ENCODE measurements around the gene ALG9.
"Not testable (repeated sequence)": the region's sequence is repeated elsewhere in the genome, so short reads cannot be mapped to it uniquely, and the experiment has no call there.

Gene ALG9

DNA sequence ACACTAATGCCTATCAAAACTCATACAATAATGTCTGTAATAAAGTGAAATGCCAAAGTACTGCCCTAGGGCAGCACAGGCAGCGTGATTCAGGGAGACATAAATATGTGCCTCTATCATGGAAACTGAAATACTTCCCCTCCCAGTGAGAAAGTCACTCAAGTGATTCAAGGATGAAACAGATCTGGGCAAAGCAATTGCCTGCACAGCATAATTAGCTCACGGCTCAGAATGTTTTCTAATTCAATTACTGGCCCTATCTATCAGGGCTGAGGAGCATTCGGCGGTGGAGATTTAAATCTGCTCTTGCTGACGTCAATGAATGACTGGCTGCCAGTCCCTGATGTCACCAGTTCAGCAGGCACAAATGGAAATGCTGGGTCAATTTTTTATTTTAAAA is 77.5 kb downstream of the ALG9 start:
- no peak for DNase-seq

DNA sequence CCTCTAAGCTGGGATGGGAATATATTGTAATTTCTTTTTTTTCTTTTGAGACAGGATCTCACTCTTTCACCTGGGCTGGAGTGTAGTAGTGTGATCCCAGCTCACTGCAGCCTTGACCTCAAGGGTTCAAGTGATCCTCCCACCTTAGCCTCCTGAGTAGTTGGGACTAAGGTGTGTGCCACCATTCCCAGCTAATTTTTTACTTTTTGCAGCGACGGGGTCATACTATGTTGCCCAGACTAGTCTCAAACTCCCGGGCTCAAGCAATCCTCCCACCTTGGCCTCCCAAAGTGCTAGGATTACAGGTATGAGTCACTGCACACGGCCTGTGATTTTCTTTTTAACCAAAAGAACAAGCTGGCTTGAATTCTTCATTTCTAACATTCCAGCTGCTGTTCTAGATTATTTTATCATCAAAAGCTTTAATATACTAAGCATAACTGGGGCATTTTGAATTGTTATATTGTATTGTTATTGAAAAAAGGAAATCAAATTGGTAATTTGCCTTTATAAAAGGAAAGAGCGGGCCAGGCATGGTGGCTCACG is 78.4 kb downstream of the ALG9 start:
- DNase-seq = no peak

DNA sequence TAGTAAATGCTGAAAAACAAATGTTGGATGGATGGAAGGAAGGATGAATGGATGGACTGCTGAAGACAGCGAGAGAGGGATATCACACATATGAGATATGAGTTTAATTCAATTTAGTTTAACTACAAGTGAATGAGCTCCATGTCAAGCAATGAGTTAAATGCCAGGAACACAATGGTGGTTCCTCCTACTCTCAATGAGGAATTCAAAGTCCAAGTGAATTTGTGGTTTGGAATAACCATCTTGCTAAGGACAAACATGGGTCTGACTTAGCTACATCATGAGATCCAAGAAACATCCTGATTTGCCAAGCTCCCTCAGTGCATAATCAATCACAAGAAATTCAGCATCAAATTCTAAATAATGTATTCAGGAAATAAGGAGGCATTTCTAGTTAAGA is 79.1 kb downstream of the ALG9 start:
- no peak for DNase-seq

DNA sequence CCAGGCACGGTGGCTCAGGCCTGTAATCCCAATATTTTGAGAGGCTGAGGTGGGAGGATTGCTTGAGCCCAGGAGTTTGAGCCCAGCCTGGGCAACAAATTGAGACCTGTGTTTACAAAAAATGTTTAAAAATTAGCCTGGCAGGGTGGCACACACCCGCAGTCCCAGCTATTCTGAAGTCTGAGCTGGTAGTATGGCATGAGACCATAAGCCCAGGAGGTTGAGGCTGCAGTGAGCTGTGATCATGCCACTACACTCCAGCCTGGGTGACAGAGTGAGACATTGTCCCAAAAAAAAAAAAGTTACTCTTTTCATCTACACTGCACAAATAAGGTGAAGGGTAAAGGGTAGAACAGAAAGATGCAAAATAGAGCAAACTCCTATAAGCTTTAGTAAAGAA is 82.9 kb downstream of the ALG9 start:
- no peak for DNase-seq

DNA sequence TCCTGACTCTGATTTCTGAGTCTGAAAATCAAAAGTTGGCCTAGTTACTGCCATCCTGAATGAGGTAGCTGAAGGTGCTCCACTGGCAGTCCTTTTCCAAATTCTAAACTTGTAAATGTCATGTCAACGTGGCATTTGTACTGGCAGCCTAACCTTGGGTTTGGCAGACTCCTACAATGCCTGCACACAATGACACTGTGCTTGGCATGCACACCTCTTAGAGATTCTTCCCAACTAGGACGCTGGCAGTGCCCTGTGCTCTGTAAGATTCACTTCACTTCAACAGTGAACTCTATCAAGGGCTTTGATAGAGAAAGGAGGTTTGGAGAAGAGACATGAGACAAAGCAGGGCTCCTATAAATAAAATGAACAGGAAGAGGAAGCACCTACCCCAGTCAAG is 83.3 kb downstream of the ALG9 start:
- DNase-seq = no peak

DNA sequence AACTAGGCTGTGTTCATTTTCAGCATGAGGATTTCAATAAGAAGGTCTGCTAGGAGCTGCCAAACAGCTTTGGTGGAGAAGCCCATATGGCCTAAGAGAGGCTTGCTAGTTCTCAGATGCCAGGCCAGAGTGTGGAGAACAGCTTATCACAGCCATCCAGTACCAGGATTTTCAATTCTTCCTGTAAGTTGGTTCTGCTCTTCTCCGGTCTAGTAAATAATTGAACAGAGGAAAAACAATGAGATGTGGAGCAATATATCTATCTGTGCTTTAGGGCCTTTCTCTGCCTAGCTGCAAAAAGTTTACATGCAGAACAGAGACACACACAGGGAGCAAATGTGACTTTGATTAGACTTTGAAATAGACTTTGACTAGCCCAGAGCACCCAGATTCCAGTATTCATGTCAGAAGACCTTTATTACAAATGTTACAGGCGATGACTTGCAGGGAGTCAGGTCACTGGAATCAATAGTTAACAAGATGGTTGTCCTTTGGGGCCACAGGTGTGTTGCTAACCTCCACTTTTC is 85.4 kb downstream of the ALG9 start:
- no peak for DNase-seq

DNA sequence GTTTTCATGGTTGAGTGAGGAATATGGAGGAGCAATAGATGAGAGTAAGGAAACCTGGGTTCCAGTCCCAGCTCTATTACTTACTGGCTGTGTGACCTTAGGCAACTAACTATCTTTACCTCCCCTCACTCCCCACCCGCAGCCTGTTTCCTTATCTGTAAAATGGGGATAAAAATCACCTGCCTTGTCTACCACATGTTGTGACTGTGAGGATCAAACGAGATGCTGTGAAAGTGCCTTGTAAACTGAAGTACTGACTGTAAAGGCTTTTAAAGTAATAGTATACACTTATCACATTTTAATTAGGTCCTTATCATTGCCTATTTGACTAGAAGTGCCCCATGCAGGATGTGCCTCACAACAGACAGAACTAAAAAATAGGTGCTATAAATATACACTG is 86.3 kb downstream of the ALG9 start:
- no peak for DNase-seq

DNA sequence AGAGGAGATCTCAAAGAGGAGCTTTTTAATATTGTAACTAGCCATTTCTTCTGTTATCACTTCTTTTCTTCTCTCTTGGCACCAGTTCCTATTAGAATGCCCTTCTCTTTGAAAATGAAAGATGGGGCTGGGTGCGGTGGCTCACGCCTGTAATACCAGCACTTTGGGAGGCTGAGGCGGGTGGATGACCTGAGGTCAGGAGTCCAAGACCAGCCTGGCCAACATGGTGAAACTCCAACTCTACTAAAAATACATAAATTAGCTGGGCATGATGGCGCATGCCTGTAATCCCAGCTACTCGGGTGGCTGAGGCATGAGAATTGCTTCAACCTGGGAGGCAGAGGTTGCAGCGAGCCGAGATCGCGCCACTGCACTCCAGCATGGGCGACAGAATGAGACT is 87.1 kb downstream of the ALG9 start:
- DNase-seq = not testable (repeated sequence)

DNA sequence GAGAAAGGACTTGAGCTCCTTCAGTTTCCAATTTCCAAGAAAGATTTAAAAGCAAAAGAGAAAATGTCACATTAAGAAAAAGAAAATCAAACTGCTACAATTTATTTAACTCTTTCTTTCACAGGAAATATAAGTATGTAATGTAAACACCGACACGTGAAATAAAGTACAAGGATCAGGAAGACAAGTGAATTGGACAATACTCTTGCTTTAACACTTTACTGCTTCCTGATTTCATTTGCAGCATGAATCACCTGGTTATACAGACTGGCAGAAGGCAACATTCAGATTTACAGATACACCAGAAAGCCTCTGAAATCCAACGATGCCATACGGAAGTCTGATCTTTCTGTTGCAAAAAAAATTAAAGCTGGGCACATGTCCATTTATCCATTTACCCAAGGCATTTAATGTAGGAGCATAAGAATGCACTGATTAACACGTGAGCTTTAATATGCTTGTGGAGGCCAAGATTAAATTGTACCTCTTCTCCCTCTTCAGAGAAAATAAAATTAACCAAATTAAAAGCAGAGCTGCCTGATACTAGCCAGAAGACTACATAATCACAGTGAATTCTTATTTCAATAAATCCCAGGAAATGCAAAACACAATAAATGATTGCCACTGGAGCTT is 89.2 kb downstream of the ALG9 start:
- no peak for DNase-seq

DNA sequence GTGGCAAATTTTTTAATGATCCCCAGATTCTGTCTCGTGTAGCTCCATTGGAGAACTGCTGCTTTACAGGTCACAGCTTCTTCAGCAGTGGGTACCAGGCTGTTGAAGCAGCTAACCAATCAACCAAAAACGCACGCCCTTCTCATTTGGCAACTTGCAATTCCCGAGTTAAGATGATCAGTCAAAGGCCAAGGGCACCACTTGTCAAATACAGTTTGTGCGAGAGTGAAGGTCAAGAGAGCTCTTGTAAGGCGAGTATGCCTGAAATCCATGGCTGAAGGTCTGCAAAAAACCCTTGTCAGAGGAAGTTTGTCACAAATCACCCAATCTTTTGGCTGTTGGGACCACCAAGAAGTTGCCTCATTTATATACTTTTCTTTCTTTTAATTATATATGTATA is 92.3 kb downstream of the ALG9 start:
- DNase-seq = no peak

DNA sequence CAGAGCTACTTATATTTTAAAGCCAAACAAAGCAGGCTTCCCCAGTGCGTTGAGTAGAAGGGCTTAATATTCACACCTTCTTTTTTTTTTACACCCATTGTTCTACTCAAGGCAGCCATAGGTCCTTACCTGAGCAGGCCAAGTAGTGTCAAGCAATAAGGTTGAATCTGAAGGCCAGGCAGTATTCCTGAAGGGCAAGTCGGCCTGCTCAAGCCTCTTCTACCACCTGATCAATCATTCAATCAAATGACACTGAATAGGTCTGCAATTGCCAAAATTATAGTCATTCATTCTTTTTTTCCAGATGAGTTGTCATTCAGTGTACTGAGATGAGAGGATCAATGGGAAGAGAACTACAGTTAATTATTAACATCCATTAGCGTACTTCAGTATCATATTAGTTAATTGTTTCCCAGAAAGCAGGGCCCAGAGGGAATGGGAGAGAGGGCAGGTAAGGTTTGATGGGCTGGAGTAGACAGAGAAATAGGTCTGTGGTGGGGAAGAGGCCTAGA is 93.3 kb downstream of the ALG9 start:
- no peak for DNase-seq

DNA sequence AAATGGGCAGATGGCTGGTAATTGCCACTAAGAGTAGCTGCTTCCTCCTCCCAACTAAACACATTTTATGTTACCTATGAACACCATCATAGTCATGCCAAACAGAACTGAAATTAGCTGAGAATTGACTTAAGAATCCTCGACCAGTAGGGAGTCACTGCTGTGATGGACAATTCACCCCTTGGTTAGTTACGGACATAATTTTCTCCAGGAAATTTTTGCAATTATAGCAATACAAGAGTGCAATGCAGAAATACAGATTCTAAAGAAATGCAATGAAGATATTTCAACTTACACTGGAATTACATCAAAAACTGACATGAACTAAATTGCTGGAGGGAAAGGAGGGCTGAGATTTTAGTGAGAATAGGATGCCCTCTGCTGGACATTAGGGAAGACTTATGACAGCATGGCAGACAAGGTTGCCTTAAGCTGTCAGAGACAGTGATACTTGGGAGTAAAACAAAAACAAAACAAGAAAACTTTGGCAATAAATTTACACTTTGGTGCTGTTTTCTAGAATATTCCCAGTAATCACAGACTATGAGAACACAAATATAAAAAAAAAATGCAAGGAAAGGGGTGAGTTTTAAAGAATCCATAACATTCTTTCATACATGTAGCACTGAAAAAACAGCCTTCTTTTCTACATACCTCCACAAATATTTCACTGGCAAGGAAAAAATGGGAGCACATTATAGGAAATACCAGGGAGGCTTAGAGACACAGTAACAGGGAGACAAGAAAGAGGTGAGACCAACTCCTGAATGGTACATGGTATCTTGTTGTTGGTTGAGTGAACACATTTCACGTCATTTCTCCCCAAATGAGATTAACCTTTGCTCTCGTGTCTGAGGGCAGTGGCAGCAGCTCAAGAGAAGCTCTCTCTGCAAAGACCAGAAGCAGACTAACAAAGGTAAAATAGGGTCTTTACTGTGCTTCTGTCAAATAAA is 94.0 kb downstream of the ALG9 start:
- peak in 2 of 5 experiments; percentile 29 to 73 for DNase-seq

DNA sequence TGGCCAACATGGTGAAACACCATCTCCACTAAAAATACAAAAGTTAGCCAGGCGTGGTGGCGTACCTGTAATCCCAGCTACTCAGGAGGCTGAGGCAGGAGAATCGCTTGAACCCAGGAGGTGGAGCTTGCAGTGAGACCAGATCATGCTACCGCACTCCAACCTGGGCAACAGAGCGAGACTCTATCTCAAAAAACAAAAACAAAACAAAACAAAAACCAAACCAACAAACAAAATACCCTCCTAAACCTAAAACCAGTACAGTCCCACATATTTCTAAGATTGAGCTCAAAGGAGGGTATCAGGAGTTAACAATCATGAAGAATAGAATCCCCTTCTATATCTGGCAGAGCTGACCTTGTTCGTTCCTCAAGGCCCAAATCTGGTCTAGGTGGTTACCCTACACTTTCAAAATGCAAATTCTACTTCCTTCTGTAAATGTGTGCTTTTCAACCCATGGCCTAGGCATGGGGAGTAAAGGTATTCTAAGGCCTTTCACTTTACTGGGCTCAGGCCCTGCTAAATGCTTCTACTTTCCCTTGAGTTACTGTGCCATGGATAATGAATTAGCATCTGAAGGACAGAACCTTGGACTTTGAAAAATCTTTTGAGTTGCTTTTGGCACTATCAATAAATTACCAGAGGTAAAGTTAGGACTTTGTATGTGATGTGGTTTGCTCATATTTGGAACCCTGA is 94.8 kb downstream of the ALG9 start:
- no peak for DNase-seq

DNA sequence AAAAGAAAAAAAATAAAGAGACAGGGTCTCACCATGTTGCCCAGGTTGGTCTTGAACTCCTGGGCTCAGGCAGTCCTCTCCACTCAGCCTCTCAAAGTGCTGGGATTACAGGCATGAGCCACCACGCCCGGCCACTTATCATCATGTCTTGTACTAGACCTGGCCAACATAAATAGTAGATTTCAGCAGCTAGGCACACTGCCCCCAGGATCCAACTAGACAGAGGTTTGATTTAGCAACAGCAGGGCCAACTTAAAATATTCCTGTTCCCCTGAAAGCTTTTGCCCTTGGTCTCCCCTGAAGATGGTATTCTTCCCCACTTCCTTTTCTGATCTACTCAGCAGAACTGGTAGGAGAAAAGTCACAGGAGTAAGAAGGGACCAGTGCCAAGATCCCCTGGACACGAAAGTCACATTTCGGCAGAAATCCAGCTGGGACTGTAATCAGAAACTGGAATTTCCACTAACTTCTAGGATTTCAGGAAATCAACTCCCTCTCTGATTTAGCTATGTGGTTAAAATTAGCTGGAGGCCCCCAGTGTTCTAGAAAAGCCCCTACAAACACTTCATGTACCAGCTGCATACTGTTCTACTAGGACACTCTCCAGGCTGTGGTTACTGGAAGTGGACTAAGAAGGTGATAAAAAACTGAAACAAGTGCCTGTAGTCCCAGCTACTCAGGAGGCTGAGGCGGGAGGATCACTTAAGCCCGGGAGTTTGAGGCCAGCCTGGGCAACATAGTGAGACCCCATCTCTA is 96.2 kb downstream of the ALG9 start:
- DNase-seq = no peak

DNA sequence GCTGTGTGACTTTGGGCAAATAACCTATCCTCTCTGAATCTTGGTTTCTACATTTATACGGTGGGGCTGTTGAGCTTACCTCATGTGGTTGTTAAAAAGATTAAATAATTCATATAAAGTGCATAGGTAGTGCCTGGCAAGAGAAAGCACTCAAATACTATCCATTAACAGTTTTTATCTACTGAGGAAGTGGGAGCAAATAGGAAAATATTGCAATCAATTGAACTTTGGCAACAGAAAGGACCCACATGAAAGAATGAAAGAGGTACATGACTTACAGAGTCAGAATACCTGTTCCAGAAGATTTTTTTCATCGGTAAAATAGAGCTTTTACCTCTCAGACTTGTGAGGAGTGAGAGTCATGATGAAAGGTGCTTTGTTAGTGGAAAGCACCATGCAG is 98.8 kb downstream of the ALG9 start:
- DNase-seq = no peak

DNA sequence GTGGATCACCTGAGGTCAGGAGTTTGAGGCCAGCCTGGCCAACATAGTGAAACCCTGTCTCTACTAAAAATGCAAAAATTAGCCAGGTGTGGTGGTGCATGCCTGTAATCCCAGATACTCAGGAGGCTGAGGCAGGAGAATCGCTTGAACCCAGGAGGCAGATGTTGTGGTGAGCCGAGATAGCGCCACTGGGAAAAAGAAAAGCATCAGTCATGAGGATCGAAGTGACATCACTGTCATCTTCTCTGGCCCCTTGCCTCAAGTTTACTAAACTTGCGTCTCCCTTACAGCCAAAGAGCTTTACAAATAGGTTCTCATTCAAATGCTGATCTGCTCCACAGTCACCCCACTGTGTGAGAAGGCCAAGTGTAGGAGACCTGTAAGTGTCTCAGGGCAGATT is 100.2 kb downstream of the ALG9 start:
- DNase-seq = not testable (repeated sequence)

DNA sequence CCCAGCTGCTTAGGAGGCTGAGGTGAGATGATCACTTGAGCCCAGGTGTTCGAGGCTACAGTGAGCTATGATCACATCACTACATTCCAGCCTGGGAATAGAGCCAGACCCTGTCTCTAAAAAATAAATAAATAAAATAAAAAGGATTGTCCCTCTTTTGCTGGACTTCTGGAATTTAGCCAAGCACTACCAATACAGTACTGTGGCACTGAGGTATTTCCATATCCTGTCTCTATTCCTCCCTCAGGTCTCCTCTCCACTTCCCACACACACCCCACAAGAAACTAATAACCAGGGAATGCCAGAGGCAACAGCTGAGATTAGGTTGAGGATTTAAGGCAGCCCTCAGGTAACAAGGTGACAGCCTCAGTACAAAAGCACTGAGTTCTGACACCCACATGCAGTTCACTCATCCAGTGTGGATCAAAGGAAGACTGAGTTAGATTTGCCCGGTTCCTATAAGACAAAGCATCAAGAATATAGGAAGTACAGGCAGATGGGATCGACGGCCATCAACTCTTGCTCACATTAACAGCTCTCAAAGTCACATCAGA is 100.7 kb downstream of the ALG9 start:
- no peak for DNase-seq

DNA sequence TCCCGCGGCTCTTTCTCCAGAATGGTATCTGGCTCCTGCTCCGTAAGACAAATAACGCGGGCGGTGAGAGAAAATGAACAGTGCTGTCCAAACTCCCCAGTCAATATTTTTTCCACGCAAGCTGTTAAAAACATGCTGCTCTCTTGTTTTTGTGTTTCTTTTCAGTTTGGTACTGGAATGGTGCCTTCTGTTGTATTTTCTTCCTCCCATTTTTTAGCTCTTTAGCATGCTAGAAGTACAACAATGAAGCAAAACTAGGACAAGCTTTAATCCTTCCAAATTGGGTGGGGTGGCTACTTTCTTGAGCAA is 104.6 kb downstream of the ALG9 start:
- no peak for DNase-seq

DNA sequence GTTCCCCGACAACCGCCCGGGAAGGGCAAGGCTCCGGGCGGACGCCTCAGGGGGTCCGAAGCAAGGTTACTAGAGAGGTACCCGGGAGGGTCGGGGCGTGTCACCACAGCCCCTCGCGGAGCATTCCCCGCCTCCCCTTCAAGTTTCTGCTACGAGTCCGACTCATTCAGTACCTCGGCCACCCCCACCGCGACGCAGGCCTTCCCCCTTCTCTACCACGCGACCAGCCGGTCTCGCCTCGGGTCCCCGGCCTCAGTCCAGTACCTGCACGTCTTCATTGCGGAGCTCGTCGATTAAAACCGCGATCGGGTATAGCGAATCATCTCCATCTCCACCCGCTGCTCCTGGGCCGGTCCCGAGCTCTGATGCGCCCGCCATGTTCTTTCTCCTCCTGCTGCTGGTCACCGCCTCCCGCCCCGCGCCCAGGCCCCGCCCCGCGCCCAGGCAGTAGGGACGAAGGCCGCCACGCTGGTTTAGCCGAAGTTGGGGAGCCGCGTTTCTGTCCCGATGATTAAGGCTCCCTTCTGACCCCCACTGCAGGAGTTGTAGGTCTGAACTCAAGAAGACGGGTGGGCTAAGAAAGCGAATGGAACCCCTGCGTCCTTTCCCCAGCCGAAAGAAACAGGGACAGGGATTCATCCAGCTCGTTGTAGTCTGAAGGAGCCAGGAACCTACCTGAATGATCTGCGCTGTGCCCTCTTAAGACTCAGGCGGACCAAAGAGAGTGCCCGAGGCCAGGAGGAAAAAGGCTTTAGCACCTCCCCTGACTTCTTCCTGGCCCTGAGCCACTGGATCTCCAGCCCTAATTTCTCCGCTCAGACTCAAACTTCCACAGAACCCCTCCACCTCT is 105.2 kb downstream of the ALG9 start, which contains the start of gene PPP2R1B:
TSS of gene PPP2R1B (minus strand) at position 406 of the 850 bp plus-strand sequence. CDS start at position 378, 28 bp downstream.
- DNase-seq = peak; percentile 53 to 76 (median 61)

DNA sequence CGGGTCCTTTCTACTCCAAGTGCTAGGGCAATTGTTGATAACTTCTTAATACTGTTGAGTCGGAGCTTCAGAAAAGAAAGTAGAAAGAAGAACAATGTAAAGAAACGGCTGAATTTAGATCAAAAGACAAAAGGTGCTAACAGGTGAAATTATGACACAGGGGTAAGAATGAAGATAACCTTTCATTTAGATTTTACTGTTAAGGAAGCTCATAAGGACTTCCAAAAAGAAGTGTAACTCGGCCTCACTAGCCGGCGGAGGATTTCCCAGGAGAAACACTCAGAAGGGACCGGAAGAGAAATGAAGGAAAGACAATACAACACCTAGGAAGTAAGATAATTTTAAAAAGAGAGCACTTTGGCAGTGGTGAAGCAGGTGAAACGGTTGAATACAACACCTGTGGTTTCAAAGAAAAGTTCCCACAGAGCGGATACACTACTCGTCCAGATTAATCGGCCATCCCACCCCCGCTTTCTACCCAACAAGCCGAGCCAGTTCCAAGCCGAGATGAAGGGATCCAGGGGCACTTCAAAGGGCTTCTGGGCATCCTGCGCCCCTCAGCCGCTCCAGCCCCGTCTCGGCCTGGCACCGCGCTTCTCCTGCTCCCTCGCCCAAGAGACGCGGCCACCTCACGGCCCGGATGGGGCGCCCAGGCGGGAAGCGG is 105.9 kb downstream of the ALG9 start:
- no peak for DNase-seq

Measured in T-helper 2 cell (primary cell).